Neural cell (in vitro differentiated cells): Measurements from ENCODE around the gene ZNRD2. TPM values are rescaled to one million over a fixed set of nuclear protein-coding genes. Genes with fewer than 3 reads are reported as not detected.

Experiments used
- H2AFZ ChIP-seq: fragments of 200-600, 300-800 bp; sonication (generic), shearing (Covaris generic); 2 replicates; pipeline ENCODE4 v1.6.0; 2014; ENCODE audit warnings: low read depth, mild to moderate bottlenecking, antibody characterized with exemption, low read length, moderate library complexity
- H3F3A ChIP-seq: fragments of 200-600 bp; shearing (Covaris generic); 2 replicates; pipeline ENCODE4 v1.6.1; 2016; ENCODE audit warnings: mild to moderate bottlenecking, moderate library complexity, mixed read lengths, antibody characterized with exemption, low read length; ENCODE audit not compliant: insufficient read depth, poor library complexity, severe bottlenecking
- H3K27ac ChIP-seq: fragments of 200-600, 300-800 bp; sonication (generic), shearing (Covaris generic); 2 replicates; pipeline ENCODE4 v1.5.1; 2014; ENCODE audit warnings: mild to moderate bottlenecking, low read length, moderate library complexity
- H3K27me3 ChIP-seq: fragments of 300-800, 200-600 bp; sonication (generic), shearing (Covaris generic); 2 replicates; pipeline ENCODE4 v1.6.0; 2014; ENCODE audit warnings: mild to moderate bottlenecking, low read depth, low read length, moderate library complexity; ENCODE audit not compliant: insufficient read depth
- H3K36me3 ChIP-seq: fragments of 300-800, 200-600 bp; sonication (generic), shearing (Covaris generic); 2 replicates; pipeline ENCODE4 v1.5.1; 2014; ENCODE audit warnings: mild to moderate bottlenecking, antibody characterized with exemption, low read length, moderate library complexity; ENCODE audit not compliant: insufficient read depth
- H3K4me2 ChIP-seq: fragments of 300-800, 200-600 bp; sonication (generic), shearing (Covaris generic); 2 replicates; pipeline ENCODE4 v1.6.0; 2014; ENCODE audit warnings: mild to moderate bottlenecking, low read length
- H3K4me3 ChIP-seq: fragments of 300-800, 200-600 bp; sonication (generic), shearing (Covaris generic); 2 replicates; pipeline ENCODE4 v1.5.1; 2014; ENCODE audit warnings: mild to moderate bottlenecking, low read length, moderate library complexity
- H3K79me2 ChIP-seq: fragments of 200-600 bp; shearing (Covaris generic); replicated peaks from 2 replicates; pipeline ENCODE4 v1.6.0; 2014; ENCODE audit warnings: mild to moderate bottlenecking, low read length, moderate library complexity; ENCODE audit not compliant: insufficient read depth
- H3K9ac ChIP-seq: fragments of 300-800, 200-600 bp; sonication (generic), shearing (Covaris generic); 2 replicates; pipeline ENCODE4 v1.6.1; 2016; ENCODE audit warnings: mild to moderate bottlenecking, low read length, mixed read lengths
- H3K9me2 ChIP-seq: fragments of 200-600 bp; shearing (Covaris generic); 2 replicates; pipeline ENCODE4 v1.6.1; 2016; ENCODE audit warnings: mild to moderate bottlenecking, low read length, mixed read lengths; ENCODE audit not compliant: insufficient read depth
- H3K9me3 ChIP-seq: fragments of 200-600, 300-800 bp; sonication (generic), shearing (Covaris generic); 2 replicates; pipeline ENCODE4 v1.6.1; 2016; ENCODE audit warnings: mild to moderate bottlenecking, mixed run types, low read length, moderate library complexity, mixed read lengths
- H4K20me1 ChIP-seq: fragments of 200-600 bp; shearing (Covaris generic); 2 replicates; pipeline ENCODE4 v1.6.1; 2016; ENCODE audit warnings: mild to moderate bottlenecking, mixed run types; ENCODE audit not compliant: insufficient read depth
- CTCF ChIP-seq: fragments of 450-650 bp; IDR thresholded peaks from 2 replicates; pipeline ENCODE4 v1.5.1; 2014; ENCODE audit warnings: antibody characterized with exemption, mild to moderate bottlenecking, moderate library complexity; ENCODE audit not compliant: poor library complexity, severe bottlenecking
- EP300 ChIP-seq: fragments of 450-650 bp; conservative IDR thresholded peaks from 2 replicates; pipeline ENCODE4 v1.6.1; 2014; ENCODE audit warnings: antibody characterized with exemption, mild to moderate bottlenecking, moderate library complexity; ENCODE audit not compliant: poor library complexity, severe bottlenecking
- EZH2 ChIP-seq: fragments of 200-600, 300-800 bp; shearing (Covaris generic), sonication (generic); IDR thresholded peaks from 2 replicates; pipeline ENCODE4 v1.6.1; 2014; ENCODE audit warnings: antibody characterized with exemption, low read length, borderline replicate concordance, mild to moderate bottlenecking; ENCODE audit not compliant: insufficient read depth, poor library complexity, severe bottlenecking
- MXI1 ChIP-seq: fragments of 450-650 bp; conservative IDR thresholded peaks from 2 replicates; pipeline ENCODE4 v1.6.1; 2014; ENCODE audit warnings: antibody characterized with exemption, mild to moderate bottlenecking; ENCODE audit not compliant: poor library complexity, severe bottlenecking
- POLR2AphosphoS5 ChIP-seq: IDR thresholded peaks from 2 replicates; pipeline ENCODE4 v1.6.1; 2012
- RAD21 ChIP-seq: fragments of 450-650 bp; conservative IDR thresholded peaks from 2 replicates; pipeline ENCODE4 v1.6.1; 2014; ENCODE audit warnings: antibody characterized with exemption, mild to moderate bottlenecking, moderate library complexity
- REST ChIP-seq: IDR thresholded peaks from 2 replicates; pipeline ENCODE4 v1.6.1; 2012; ENCODE audit warnings: borderline replicate concordance
- SMC3 ChIP-seq: fragments of 450-650 bp; conservative IDR thresholded peaks from 2 replicates; pipeline ENCODE4 v1.6.1; 2014; ENCODE audit warnings: antibody characterized with exemption, mild to moderate bottlenecking, moderate library complexity; ENCODE audit not compliant: poor library complexity
- TAF1 ChIP-seq: IDR thresholded peaks from 2 replicates; pipeline ENCODE4 v1.6.1; 2012; ENCODE audit warnings: low read depth
- polyA plus RNA-seq: library from polyadenylated mRNA; depleted of rRNA; stranded (reverse); fragments of >200 nt; gene quantifications from 2 replicates; pipeline ENCODE4 v1.2.3, GENCODE V29; 2014

Gene ZNRD2
- polyA plus RNA-seq, 1 donor from 2014 or later, result 36.2 TPM

GRCh38 chr11:65572356-65573051 is 2.2 kb downstream of the ZNRD2 start, which contains the start of gene FAM89B:
FAM89B (plus strand) TSS chr11:65572538; CDS start chr11:65572670, 132 bp downstream.
- Histone ChIP-seq H3K36me3 (no peaks in the 10 kb centered on the region), H3F3A (peaks cover 9% of the 10 kb centered on the region), H3K9me2 (no peaks in the 10 kb centered on the region), H4K20me1 (peaks cover 15% of the 10 kb centered on the region), H3K9ac (peak within 1 kb of the TSS; percentile 91), H3K27me3 (peaks cover 7% of the 10 kb centered on the region), H3K9me3 (no peaks in the 10 kb centered on the region), H3K4me2 (peak within 1 kb of the TSS; percentile 96), H3K79me2 (peaks cover 51% of the 10 kb centered on the region), H3K27ac (peak within 1 kb of the TSS; percentile 73), H3K4me3 (peak within 1 kb of the TSS; percentile 82), H2AFZ (no peak within 1 kb of the TSS)
- TF ChIP-seq MXI1 (peak; percentile 73), CTCF (no peak), EZH2 (no peak), SMC3 (no peak), RAD21 (no peak), REST (peak; percentile 53), EP300 (peak; percentile 47), POLR2AphosphoS5 (peak; percentile 74), TAF1 (peak; percentile 60)

GRCh38 chr11:65573391-65574079 is 3.3 kb downstream of the ZNRD2 start:
- peaks cover 43% of the 10 kb centered on the region for H3K79me2 ChIP-seq
- peak overlapping the region; percentile 91 for H3K9ac ChIP-seq
- H3K36me3 ChIP-seq, result no peaks in the 10 kb centered on the region
- TF ChIP-seq RAD21 (no peak), CTCF (no peak), EZH2 (no peak), EP300 (no peak)
- H3K27me3 ChIP-seq, result peaks cover 7% of the 10 kb centered on the region
- H3K4me2 ChIP-seq, result peak overlapping the region; percentile 88
- H3K4me3 ChIP-seq, result peak overlapping the region; percentile 82
- H3F3A ChIP-seq, result peaks cover 9% of the 10 kb centered on the region
- peak overlapping the region; percentile 73 for H3K27ac ChIP-seq
- peaks cover 15% of the 10 kb centered on the region for H4K20me1 ChIP-seq
- no peak overlapping the region for H2AFZ ChIP-seq
- H3K9me2 ChIP-seq, result no peaks in the 10 kb centered on the region
- no peaks in the 10 kb centered on the region for H3K9me3 ChIP-seq
